ENCODE results near the gene CAMK2A. TPM values are rescaled to one million over a fixed set of nuclear protein-coding genes. Genes with fewer than 3 reads are reported as not detected.
"Not testable (repeated sequence)": the region's sequence is repeated elsewhere in the genome, so short reads cannot be mapped to it uniquely, and the experiment has no call there.

CAMK2A gene
- total RNA-seq, 1 donor from 2014 or later = 42.6 TPM

DNA sequence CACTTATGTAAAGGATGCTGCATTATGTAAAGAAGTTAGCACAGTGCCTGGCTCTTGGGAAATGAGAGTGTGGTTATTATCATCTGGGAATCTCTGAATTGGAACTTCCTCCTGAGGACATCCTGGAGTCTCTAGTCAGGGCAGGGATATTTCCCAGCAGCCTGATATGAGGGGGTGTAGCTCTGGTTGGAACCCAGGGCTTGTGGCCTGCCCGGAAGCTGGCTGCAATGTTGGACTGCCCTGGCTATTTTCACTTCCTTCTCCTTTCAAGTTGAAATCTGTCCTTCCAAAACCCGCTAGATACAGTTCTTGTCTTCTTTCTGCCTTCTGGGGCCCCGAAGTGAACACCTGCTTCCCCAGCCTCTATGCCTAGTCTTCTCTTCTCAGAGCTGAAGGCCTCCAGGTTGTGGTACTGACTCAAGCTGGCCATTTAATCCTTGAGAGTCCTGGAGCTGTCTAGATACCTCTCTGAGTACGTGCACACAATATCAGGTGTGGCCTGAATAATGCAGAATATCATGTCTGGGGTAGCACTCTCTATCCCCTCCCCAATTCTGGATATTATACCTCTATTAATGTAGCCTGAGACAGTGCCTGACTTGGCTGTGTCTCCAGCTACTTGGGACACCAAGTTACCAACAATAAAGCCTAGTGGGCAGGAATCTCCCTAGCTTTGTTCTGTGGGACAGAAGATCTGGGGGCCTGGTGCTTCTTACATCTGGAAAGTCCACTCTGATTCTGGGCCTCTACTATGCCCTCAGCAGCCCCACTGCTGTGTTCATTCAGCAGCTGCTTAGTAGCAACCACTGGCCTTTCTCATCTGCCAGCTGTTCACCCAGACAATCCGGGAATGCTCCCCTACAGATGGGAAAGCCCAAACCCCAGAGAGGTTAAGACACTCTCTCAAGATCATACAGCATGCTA is 54.7 kb downstream of the CAMK2A start:
- DNase-seq = no peak

DNA sequence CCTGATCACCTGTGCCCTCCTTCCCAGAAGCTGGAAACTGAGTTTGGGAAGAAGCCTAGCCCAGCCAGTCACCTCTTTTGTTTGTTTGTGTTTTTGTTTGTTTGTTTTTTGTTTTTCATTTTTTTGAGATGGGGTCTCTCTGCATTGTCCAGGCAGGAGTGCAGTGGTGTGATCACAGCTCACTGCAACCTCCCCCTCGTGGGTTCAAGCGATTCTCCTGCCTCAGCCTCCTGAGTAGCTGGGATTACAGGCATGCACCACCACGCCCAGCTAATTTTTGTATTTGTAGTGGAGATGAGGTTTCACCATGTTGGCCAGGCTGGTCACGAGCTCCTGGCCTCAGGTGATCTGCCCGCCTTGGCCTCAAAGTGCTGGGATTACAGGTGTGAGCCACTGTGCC is 55.9 kb downstream of the CAMK2A start:
- not testable (repeated sequence) for DNase-seq

DNA sequence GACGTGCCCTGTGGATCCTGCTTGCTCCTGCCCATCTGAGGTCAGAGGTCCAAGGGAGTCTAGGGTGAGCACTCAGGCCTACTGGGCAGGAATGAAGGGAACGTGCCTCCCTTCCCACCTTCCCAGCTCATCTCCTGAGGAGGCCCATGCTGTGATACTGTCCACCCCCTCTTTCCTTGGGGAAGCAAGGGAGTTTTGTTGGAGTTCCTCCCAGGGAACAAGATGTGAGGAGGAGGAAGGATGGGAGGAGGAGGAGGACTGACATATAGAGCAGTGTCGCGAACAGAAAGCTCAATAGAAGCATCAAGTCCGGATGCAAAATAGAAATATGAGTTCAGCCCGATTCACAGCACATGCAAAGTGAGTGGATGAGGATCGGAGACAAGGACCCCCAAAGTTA is 58.7 kb downstream of the CAMK2A start:
- no peak for DNase-seq

DNA sequence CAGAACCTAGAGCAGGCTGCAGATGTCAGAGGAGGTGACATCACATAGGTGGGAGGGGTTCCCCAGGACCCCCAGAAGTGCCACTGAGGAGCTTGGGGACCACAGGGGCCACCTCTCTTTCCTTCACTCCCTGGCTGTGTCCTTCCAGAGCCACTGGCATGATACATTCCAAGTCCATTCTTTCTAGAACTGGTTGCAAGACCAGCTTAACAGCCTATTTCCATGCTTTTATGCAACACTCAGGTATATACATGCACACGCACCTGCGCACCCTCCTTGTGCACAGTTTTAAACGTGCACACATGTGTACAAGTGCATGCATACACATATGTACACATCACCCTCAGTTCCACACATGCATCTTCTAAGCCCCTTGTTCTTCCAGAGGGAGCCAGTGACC is 60.0 kb downstream of the CAMK2A start:
- DNase-seq = no peak

DNA sequence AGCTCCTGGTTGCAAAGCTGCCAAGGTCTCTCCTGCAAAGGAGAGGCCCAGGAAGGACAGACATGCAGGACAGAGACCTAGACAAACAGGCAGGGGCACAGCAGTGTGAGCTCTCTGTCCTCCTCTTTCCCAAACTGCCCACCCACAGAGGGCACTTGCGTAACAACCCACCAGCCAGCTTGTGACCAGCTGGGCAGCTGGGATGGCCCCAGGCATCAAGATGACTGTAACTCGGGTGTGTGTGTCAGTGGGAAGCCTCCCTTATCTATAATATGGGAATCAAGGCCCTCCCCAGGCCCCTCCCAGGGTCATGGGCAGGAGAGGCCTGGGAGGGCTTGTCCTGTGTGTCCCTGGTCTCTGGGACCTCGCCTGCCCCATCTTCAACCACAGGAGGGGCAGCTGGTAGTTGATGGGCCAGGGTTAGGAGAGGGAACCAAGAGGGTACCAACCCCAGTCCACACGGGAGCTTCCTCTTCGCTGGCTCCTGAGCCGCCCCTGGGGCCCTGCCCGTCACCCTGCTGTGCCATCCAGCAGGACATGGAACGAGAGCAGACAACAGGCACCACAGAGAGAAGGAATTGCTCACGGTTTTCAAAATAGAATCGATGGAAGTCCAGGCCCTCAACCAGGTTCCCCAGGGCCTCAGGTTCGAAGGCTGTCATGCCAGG is 61.8 kb downstream of the CAMK2A start:
- DNase-seq = no peak

DNA sequence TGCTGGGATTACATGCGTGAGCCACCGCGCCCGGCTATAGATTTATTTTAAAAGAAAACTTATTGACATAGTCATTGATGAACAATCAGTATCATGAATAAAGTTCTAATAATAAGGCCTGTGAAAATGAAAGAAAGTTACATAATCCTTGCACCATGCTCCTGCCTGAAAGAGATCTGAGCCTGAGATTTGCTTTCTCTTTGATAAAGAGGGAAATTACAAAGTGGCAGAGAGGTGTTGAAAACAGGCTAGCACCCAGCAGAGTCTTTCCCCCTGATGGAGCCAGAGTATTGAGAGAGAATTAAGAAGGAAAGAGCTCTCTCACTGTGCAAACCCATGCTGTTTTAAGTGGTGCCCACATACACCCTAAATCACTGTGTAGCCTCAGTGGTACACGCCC is 62.5 kb downstream of the CAMK2A start:
- DNase-seq = no peak

DNA sequence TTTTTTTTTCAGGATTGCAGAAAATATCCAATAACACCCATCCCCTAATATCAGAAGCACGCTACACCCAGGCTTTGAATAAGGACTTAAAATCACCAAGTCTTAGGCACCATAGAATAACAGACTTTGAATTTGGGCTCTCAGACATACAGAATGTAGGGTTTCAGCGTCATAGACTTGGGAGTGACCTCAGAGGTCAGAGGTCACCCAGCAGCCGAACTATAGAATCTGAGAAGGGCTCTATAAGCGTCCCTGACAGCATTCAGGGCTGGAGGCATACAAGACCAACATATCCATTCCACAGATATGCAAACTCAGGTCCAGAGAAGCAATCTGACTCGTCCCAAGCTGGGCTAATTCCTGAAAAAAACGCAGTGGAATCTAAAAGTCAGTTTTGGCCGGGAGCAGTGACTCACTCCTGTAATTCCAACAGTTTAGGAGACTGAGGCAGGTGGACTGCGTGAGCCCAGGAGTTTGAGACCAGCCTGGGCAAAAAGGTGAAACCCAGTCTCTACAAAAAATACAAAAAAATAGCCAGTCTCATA is 65.0 kb downstream of the CAMK2A start:
- no peak for DNase-seq

DNA sequence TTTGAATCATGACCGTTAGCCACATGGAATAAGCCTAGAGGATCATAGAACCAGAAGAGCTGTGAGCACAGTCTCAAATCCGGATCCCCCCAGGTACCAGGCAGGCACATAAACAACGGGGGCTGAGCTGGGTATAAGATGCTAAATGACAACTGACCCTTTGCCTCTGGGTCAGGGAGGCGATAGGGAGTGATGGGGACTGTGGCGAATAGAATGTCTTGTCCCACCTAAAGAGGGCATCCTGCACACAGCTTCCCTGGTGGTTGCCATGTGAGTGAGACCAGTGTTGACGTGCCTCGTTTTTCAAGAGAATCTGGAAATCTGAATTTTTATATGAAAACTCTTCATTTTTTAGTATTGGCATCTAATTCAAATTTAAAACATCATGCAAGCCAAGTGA is 66.1 kb downstream of the CAMK2A start:
- DNase-seq = no peak

DNA sequence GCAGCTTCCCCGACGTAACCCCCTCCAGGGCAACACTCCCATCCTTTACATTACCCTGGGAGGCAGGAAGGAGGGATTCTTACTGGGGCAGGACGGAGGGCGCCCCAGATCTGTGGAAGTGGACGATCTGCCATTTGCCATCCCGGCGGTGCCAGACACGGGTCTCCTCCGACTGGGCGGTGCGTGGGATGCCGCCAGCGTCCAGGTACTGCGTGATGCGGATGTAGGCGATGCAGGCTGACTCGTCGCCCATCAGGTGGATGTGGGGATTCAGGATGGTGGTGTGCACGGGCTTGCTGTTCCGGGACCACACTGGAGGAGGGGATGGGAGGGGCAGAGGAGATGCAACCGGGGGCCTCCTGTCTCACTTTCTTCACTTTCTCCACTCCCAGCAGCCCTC is 66.7 kb downstream of the CAMK2A start:
- no peak for DNase-seq

DNA sequence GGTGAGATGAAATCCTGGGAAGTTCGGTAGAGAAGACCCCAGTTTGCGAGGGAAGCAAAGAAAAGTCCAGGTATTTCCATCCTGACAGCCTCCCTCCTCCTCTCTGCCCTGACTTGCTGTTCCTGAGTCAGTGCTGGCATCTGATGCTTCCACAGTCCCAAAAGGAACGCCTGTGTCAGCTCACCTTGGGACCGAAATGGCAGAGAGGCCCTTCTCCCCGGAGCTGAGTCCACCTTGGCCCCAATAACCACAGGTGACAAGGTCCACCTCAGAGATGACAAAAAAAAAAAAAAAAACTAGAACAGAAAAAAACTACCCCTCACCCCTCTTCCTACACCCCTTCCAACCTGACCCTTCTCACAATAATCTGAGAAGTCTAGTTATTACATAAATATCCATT is 68.1 kb downstream of the CAMK2A start:
- DNase-seq = no peak

DNA sequence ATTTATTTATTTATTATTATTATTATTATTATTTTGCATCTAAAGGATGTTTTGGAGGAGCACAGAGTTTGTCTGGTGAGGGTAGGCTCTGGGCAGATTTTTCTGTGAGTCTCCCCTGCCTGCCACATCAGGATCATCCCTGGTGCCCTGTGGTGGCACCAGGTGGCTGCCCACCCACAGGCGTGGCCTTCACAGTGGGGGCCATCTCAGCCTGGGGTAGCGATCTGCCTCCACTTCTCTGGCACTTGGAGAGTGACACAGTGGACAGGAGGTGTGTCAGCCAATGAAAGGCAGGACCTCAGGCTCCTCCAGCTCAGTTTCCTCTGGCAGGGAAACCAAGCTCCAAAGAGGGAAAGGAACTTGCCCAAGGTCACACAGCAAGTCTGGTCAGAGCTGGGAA is 69.7 kb downstream of the CAMK2A start:
- DNase-seq = no peak

DNA sequence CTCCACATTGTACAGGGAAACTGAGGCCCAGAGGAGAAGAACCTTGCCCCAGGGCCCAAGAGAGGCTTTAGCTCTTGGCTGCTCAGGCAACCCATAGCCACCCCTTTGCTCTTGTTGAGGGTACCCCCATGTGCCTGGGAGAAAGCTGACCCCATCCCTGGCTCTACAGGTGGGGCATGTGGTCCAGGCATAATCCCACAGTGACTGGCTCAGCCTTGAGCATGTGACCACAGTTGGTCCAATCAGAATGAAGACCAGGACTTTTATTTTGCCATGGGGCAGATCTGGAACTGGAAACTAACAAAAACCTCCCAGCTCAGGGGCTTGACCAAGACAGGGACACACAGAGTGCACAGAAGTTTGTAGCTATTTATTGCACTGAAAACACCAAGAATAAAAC is 70.4 kb downstream of the CAMK2A start:
- no peak for DNase-seq

DNA sequence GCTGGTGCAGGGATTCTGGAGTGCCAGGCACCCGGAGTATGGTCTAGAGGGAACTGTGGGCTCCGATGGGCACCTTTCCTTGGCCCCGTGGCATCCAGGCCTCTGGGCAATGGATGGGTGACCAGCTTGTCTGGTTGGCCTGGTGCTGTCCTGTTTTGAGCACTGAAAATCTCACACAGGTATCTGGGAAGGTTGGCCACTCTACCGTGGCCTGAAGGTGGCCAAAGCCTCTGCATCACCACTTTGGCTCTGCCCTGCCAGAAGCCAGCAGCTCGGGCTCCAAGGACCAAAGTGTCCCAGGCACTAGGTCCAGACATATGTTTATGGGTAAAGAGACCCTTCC is 70.9 kb downstream of the CAMK2A start:
- no peak for DNase-seq

DNA sequence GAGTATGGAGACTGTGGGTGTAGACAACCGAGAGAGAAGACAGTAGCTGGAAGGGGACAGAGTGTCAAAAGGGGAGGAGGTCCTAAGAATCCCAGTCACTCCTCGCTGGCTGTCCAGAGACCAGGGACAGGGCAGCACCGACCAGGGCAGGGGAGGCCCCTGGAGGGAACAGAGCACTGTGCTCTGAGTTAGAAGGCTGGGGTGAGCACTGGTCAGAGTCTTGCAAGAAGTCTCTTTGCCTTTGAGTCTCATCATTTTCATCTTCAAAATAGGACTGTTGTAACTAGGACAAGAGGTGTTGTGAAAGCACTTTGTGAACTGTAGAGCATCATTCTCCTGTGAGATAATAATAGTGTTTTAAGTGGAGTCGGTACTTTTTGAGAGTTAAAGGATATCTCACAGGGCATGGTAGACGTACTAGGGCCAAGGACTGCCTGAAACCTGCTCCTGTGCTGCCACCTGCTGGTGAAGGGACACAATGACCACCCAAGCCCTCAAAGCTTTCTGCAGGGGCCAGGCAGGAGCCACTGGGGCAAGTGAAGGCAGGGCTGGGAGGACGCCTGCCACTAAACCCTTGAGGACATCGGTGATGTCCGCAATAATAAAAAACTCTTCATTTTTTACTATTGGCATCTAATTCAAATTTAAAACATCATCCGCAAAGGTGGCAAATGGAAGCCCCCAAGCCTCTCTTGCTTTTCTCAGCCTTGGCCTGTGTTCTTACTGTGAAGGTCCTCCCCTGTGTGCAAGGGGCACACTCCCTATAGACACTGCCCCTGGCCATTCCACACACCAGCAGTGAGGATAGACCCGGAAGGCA is 71.5 kb downstream of the CAMK2A start:
- peak; percentile 93 for DNase-seq

DNA sequence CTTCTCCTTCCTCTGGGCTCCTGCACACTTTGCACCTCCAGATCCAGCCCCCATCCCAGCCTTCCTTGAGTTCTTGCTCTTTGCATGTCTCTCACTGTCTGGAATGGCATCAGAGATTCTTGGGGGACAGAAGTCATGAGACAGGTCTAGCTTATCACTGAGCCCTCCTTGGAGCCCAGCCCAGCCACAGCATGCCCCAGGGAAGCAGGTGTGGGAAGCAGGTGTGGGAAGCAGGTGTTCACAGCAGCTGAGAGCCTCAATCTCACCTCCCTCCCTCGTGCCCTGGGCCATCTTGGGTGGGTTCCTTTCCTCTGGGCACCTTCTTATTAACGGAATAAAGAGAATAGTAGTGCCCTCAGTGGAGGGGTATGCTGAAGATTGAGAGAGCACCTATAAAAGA is 72.5 kb downstream of the CAMK2A start:
- DNase-seq = no peak

DNA sequence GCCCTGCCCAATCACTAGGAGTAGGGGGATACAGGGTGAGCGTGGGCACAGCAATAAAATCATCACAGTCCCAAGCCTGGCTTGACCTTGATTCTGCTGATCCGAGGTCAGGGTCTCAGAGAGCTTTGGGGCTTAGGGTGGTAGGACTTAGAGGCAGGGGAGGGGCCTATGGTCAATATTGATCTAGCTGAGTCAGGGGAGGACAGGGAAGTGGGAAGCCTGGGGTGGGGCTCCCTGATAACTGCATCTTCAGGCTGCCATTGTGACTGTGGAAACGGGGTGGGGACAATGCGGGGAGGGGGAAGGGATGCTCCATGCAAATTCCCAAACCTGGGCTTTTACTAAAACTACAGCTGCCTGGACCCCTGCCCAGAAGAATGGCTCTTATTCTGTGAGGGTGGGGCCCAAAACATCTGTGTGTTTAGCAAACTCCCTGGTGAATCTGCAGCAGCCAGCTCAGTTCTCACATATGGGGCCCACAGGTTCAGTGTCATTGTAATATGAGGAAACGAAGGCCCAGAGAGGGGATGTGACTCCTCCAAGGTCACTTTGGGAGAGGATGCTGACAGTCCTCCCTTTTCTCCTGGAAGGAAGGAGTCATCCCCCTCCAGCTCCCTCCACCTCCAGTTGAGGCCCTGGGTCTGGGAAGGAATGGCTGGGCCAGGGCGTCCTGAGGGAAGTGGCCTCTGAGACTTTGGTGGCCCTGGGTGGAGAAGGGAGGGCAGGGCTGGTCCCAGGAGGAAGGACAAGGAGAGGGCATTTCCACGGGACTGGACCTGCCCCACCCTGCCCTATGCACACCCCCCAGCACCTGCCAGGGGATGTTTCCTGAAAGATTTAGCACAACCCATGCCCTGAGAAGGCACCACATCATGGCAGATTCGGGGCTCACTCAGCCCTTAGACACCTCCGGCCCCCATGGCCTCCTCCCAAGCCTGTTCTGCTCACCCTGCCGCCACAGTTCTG is 73.3 kb downstream of the CAMK2A start:
- DNase-seq = peak; percentile 83

DNA sequence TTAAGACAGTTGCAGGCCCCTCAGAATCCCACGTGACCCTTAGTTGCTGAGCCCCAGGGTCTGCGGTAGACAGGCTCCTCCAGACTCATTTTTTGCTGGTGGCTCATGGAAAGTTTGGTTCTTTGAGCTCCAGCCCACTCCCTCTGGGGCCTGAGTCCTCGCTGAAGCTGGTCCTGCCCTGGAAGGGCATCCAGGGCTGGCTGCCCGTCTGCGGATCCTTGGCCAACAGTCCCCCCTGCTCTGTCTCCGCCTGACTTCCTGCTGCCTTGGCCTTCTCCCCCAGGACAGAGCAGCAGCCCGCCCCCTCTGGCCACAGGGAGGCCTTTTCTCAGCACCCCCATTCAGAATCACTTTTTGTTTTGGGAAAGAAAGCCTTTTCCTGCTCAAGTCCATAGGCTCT is 75.3 kb downstream of the CAMK2A start:
- no peak for DNase-seq

DNA sequence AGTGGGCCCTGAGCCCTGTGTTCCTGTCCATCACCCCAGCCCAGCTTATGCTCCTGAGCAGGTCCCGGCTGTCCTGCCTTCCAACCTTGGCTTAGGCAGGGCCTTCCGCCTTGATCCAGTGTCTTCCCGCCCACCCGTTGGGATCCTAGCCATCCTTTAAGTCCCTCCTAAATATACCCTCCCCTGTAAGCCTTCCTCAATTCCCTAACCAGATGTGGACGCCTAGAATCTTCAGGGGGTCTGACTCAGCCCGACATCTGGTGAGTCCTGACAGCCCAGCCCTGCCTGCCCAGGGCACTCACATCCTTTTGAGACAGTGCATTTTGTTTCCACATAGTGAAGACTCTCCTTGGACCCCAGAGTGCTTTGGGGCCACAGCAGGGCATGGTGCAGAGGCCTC is 76.0 kb downstream of the CAMK2A start:
- peak; percentile 62 for DNase-seq

DNA sequence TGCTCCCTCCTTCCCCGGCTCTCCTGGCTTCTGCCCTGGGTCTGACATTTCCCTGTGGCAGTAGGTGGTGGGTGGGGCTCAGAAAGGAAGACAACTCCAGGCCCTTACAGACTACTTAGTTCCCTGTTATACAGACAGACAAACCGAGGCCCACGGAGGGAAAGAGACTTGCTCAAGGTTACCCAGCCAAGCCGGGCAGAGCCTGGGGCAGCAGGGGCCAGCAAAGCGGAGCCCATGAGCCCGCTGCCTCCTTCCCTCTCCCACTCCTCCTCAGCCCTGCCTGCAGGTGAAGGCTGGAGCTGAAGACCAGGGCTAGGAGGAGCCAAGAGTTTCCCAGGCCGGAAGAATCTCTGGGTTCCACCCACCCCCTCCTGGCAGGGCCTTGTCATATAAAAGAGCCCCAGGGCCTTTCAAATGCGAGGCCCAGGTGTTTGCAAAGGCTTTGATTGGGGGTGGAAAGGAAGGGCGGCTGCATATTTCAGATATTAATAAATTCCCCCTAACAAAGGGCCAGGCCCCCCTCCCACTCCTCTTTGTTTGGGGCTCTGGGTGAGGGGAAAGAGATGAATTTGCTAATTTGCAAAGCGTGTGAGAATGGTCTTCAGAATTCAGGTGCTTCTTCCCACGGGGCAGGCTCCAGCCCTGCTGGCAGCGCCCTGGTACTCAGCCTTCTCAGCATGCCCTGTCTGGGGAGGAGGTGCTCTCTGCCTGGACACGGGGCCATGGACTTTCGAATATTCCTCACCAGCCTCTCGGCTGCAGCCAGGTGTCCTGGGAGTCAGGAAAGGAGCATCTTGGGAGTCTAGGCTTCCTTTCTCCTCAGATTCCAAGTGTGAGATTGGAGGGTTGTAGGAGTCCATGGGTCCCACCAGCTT is 78.2 kb downstream of the CAMK2A start:
- DNase-seq = no peak

DNA sequence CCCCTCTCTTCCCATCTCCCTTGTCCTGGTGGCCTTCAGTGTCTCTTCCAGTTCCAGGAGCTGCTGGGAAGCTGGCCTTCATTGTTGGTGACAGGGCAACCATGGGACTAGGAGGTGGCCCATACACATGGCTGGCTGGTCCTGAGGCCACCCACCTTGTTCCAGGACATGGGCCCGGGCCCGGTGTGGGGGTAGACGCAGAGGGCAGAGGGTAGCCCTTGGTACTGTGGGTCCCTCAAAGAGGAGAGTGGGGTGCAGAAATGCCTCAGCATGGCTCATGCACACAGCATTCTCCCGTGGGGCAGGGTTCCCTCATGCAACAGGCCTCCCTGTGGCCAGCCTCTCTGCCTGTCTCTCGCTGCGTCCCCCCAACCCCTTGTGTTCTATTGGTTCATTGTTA is 78.9 kb downstream of the CAMK2A start:
- no peak for DNase-seq
